ENCODE data around the gene MRPL19.
"Not testable (repeated sequence)": the region's sequence is repeated elsewhere in the genome, so short reads cannot be mapped to it uniquely, and the experiment has no call there.

MRPL19 gene

GRCh38 chr2:75675908-75676307, 29.3 kb downstream of the MRPL19 start:
- no peak for DNase-seq

GRCh38 chr2:75676464-75676863, 29.9 kb downstream of the MRPL19 start:
- no peak for DNase-seq

GRCh38 chr2:75679556-75679955, 33.0 kb downstream of the MRPL19 start:
- no peak for DNase-seq

GRCh38 chr2:75680402-75680801, 33.8 kb downstream of the MRPL19 start:
- no peak for DNase-seq

- DNase-seq = not testable (repeated sequence)
Observed at GRCh38 chr2:75683430-75683829, 36.8 kb downstream of the MRPL19 start.

- DNase-seq = no peak
Observed at GRCh38 chr2:75688196-75688595, 41.6 kb downstream of the MRPL19 start.

GRCh38 chr2:75698918-75699317, 52.3 kb downstream of the MRPL19 start:
- DNase-seq = no peak

GRCh38 chr2:75702593-75702992, 56.0 kb downstream of the MRPL19 start:
- DNase-seq = no peak

- no peak for DNase-seq
Observed at GRCh38 chr2:75703589-75704287, 57.2 kb downstream of the MRPL19 start.

- DNase-seq = no peak
Observed at GRCh38 chr2:75705921-75706320, 59.3 kb downstream of the MRPL19 start.

GRCh38 chr2:75707901-75708300, 61.3 kb downstream of the MRPL19 start:
- no peak for DNase-seq

GRCh38 chr2:75709297-75709696, 62.7 kb downstream of the MRPL19 start:
- no peak for DNase-seq

GRCh38 chr2:75710220-75710576, 63.6 kb downstream of the MRPL19 start:
- DNase-seq = no peak

GRCh38 chr2:75710577-75711253, 64.1 kb downstream of the MRPL19 start, which contains the start of gene GCFC2:
TSS of gene GCFC2 (minus strand) at chr2:75710915. CDS start at chr2:75710855, 60 bp downstream.
- peak; percentile 88 for DNase-seq

- not testable (repeated sequence) for DNase-seq
Observed at GRCh38 chr2:75711590-75711989, 65.0 kb downstream of the MRPL19 start.

GRCh38 chr2:75716406-75716805, 69.8 kb downstream of the MRPL19 start:
- DNase-seq = no peak

- DNase-seq = no peak
Observed at GRCh38 chr2:75719616-75720015, 73.0 kb downstream of the MRPL19 start.

- DNase-seq = no peak
Observed at GRCh38 chr2:75720525-75720924, 73.9 kb downstream of the MRPL19 start.

- DNase-seq = no peak
Observed at GRCh38 chr2:75722687-75723086, 76.1 kb downstream of the MRPL19 start.

- no peak for DNase-seq
Observed at GRCh38 chr2:75728614-75729419, 82.2 kb downstream of the MRPL19 start.

- no peak for DNase-seq
Observed at GRCh38 chr2:75729861-75730260, 83.3 kb downstream of the MRPL19 start.

GRCh38 chr2:75736276-75736675, 89.7 kb downstream of the MRPL19 start:
- DNase-seq = no peak

- DNase-seq = no peak
Observed at GRCh38 chr2:75737961-75738360, 91.4 kb downstream of the MRPL19 start.

All from stimulated activated naive CD4-positive, alpha-beta T cell treated with Interleukin-2 at 50 U/mL for 16 hours (primary cell).